ENCODE measurements around the gene LIN37.

GRCh38 chr19:35789978-35790944 lies 41.9 kb downstream of the LIN37 start:
- TF ChIP-seq POLR2AphosphoS5 (IDR thresholded peaks at IDR 0.05; ENCODE audit: borderline replicate concordance, low read depth, low read length) (no peak), EZH2 (IDR thresholded peaks at IDR 0.05) (no peak), FOXP2 (optimal IDR thresholded peaks at IDR 0.05; ENCODE audit: control extremely low read depth, extremely low read length, insufficient read depth) (no peak)

Data from SK-N-MC (cell line).